Upper lobe of left lung (tissue), 6 donors: ENCODE data around the gene CYSTM1. TPM values are rescaled to one million over a fixed set of nuclear protein-coding genes. Genes with fewer than 3 reads are reported as not detected.
A peak's percentile ranks its signal among the peaks of the same experiment; 100 is the strongest.

ENCODE experiments used
- ATAC-seq, 2 donors: fragments of 200-7000 bp; cut with Tn5 transposase; one replicate each; pipeline ENCODE4 v1.9.1; 2022; ENCODE audit warnings: mild to moderate bottlenecking in 2 of 2, moderate library complexity in 2 of 2; ENCODE audit not compliant: low FRiP score in 2 of 2
- DNase-seq, 2 donors: peaks; one replicate each; pipeline ENCODE4 v3.0.0-alpha.2; 2019 to 2020
- H3K27ac ChIP-seq, 4 donors: fragments of 200-600 bp; sonication (generic); one replicate each; pipeline ENCODE4 v1.5.1; 2016 to 2019
- H3K27me3 ChIP-seq, 4 donors: fragments of 200-600 bp; sonication (generic); one replicate each; pipeline ENCODE4 v1.5.1; 2017 to 2019
- H3K36me3 ChIP-seq, 4 donors: fragments of 200-600 bp; sonication (generic); one replicate each; pipeline ENCODE4 v1.5.1; 2016 to 2019
- H3K4me1 ChIP-seq, 4 donors: fragments of 200-600 bp; sonication (generic); one replicate each; pipeline ENCODE4 v1.5.1; 2018 to 2019
- H3K4me3 ChIP-seq, 4 donors: fragments of 200-600 bp; sonication (generic); one replicate each; pipeline ENCODE4 v1.5.1; 2017 to 2019; ENCODE audit warnings: mild to moderate bottlenecking in 2 of 4, moderate library complexity in 1 of 4
- H3K9me3 ChIP-seq, 4 donors: fragments of 200-600 bp; sonication (generic); one replicate each; pipeline ENCODE4 v1.5.1; 2018 to 2019
- EP300 ChIP-seq, 4 donors: sonication (generic); formaldehyde crosslinking; IDR thresholded peaks; one replicate each; pipeline ENCODE4 v1.5.1; 2017; ENCODE audit warnings: antibody characterized with exemption in 4 of 4, control low read depth in 2 of 4
- POLR2A ChIP-seq, 4 donors: fragments of 450-650 bp; IDR thresholded peaks; one replicate each; pipeline ENCODE4 v1.5.1; 2016 to 2017; ENCODE audit warnings: antibody characterized with exemption in 4 of 4, mild to moderate bottlenecking in 2 of 4
- POLR2AphosphoS5 ChIP-seq, 2 donors: sonication (generic); formaldehyde crosslinking; IDR thresholded peaks; one replicate each; pipeline ENCODE4 v1.5.1; 2017; ENCODE audit warnings: antibody characterized with exemption in 2 of 2
- WGBS, 2 donors: methylation state at CpG; one replicate each; pipeline ENCODE4 v1.1.5; 2017 to 2018; 5-methylcytosine and 5-hydroxymethylcytosine counted together
- total RNA-seq, 6 donors: library from RNA; depleted of rRNA in 4 of 6; stranded (reverse); fragments of >200 nt in 4 of 6; gene quantifications; one replicate each; pipeline versions ENCODE4 v1.1.0 to v1.2.1, GENCODE V29; 2016 to 2021
- TF ChIP-seq, protein P1 (sequence below), 6 experiments: fragments of 450-650 bp in 4 of 6; fragments of 200-600 bp in 2 of 6; sonication (generic) in 2 of 6; IDR thresholded peaks; one replicate each; pipeline ENCODE4 v1.5.1; 2016 to 2019; ENCODE audit warnings: antibody characterized with exemption in 6 of 6
- donor health status: DM: no; HTN: no; CAD: no; lungs with moderate emphysema.
- donor health status: DM: no; HTN: yes; CAD: no; lungs with severe emphysema.

CYSTM1 gene
- total RNA-seq, 6 donors from 2014 or later: 24.1 to 139 (median 91.9) TPM

DNA sequence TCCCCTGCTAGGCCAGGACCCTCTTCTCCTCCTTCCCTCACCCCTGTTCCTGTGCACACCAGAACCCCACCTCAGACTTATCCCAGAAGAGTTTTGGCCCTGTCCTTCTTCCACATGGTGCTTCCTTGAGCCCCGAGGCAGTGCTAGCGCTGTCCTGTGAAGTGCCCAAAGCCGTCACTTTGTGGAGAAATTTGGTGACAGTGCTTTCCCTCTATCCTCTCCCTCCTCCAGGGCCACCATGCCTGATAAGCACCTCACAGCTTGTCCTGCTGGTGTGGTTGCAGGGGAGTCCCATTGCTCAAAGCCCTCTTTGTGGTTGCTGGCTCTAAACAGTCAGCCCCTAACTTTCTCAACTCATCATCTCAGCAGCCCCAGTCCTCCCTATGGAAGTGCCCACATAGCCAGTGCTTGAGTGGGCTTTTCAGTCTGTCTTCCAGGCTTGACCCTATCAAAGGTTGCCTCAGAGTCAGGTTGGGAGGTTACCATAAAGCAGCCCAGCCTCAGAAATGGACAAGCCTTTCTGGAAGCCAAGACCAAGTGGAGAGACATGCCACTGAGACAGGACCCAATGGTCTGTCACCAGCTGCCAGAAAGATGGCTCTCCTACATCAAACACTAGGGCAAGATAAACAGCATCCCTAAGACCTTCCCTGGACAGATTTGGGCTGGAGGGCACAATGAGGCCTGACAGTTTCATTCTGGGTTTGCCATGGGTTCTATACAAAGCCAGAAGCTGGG lies 31.3 kb upstream of the CYSTM1 start:
- TF ChIP-seq POLR2AphosphoS5 (IDR thresholded peaks at IDR 0.05) (no peak), POLR2A (IDR thresholded peaks at IDR 0.05) (no peak), EP300 (IDR thresholded peaks at IDR 0.05) (no peak)
- TF ChIP-seq, protein P1, sequence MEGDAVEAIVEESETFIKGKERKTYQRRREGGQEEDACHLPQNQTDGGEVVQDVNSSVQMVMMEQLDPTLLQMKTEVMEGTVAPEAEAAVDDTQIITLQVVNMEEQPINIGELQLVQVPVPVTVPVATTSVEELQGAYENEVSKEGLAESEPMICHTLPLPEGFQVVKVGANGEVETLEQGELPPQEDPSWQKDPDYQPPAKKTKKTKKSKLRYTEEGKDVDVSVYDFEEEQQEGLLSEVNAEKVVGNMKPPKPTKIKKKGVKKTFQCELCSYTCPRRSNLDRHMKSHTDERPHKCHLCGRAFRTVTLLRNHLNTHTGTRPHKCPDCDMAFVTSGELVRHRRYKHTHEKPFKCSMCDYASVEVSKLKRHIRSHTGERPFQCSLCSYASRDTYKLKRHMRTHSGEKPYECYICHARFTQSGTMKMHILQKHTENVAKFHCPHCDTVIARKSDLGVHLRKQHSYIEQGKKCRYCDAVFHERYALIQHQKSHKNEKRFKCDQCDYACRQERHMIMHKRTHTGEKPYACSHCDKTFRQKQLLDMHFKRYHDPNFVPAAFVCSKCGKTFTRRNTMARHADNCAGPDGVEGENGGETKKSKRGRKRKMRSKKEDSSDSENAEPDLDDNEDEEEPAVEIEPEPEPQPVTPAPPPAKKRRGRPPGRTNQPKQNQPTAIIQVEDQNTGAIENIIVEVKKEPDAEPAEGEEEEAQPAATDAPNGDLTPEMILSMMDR (IDR thresholded peaks at IDR 0.05): no peak
- ATAC-seq (no peak), DNase-seq (no peak)
- Histone ChIP-seq H3K4me1 (peaks cover 31 to 38% (median 35%) of the 10 kb centered on the region in 4 donors), H3K9me3 (no peaks in the 10 kb centered on the region), H3K4me3 (no peak overlapping the region), H3K27ac (no peak overlapping the region), H3K36me3 (no peaks in the 10 kb centered on the region), H3K27me3 (no peaks in the 10 kb centered on the region)
- 93 to 100% methylated on average over 3 of the region's 3 CpGs for WGBS, 2 donors

DNA sequence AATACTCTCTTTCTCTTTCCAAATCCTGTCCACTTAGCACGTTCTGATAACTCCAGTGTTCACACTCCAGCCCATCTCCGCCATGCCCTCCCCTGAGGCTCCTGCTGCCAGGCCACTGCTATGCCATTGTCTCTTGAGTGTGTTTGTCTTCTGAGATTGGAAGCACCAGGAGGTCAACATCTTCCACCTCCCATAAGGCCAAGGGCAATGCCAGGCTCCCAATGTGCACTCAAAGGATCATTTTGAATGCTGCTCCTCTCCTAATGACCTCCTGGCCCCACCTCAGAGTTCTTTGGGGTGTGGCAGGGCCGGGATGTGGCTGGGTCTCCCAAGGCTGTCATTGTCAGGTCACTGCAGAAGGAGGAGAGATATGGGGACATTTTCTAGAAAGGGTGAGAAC lies 29.7 kb upstream of the CYSTM1 start:
- 78 to 87% methylated on average over 3 of the region's 3 CpGs for WGBS, 2 donors
- H3K36me3 ChIP-seq: no peaks in the 10 kb centered on the region
- TF ChIP-seq POLR2A (IDR thresholded peaks at IDR 0.05) (no peak), EP300 (IDR thresholded peaks at IDR 0.05) (no peak)
- TF ChIP-seq, protein P1 (IDR thresholded peaks at IDR 0.05): no peak
- H3K27me3 ChIP-seq: no peaks in the 10 kb centered on the region
- peak overlapping the region in 2 of 4 donors; percentile 65 to 79 for H3K27ac ChIP-seq
- DNase-seq: no peak
- peak overlapping the region in 2 of 4 donors; percentile 41 to 43 for H3K4me3 ChIP-seq
- ATAC-seq: no peak
- H3K9me3 ChIP-seq: no peaks in the 10 kb centered on the region
- peaks cover 29 to 37% (median 34%) of the 10 kb centered on the region in 4 donors for H3K4me1 ChIP-seq

DNA sequence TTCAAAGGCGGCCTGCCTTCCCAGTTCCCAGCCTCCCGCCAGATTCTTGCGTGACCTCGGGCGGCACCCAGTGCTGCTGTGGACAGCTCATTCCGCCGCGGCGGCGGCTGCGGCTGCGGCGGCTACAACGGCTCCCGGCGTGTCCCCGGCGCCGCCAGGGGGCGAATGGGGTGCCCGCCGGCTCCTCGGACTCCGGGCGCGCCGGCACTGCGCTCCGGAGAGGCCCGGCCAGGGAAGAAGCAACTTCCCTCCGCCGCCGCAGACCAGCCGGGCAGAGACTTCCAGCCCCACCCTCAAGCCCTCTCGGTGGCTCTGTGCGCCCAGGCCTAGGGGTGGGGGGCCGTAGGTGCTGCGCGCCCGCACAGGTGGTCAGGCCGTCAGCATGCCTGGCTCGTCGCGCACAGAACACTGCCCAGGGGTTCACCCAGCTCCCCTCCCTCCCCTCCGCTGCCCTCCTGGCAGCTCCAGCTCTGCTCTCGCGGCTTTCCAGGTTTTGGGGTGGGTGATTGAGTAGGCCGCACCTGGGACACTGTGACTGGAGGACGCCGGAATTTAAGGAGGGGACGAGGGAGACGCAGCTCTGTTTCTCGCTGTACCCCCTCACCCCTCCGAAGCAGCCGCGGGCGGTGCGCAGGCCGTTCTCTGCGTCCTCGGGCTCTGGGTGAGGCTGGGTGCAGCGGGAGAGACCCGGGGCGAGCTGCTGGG lies 29.0 kb upstream of the CYSTM1 start:
- DNase-seq (peak; percentile 75 to 96), ATAC-seq (peak; percentile 85 to 95)
- no peak for TF ChIP-seq POLR2A (IDR thresholded peaks at IDR 0.05)
- no peak for TF ChIP-seq POLR2AphosphoS5 (IDR thresholded peaks at IDR 0.05)
- TF ChIP-seq EP300 (IDR thresholded peaks at IDR 0.05): no peak
- TF ChIP-seq, protein P1 (IDR thresholded peaks at IDR 0.05): peak; percentile 71 to 95 (median 87)
- Histone ChIP-seq H3K27ac (peak overlapping the region; percentile 2 to 79 (median 58)), H3K4me3 (peak overlapping the region in 3 of 4 donors; percentile 22 to 43 (median 41)), H3K27me3 (no peaks in the 10 kb centered on the region), H3K36me3 (no peaks in the 10 kb centered on the region), H3K9me3 (no peaks in the 10 kb centered on the region), H3K4me1 (peaks cover 22 to 30% (median 28%) of the 10 kb centered on the region in 4 donors)
- 0 to 30% methylated on average over 4 to 32 of the region's 64 CpGs for WGBS, 2 donors

DNA sequence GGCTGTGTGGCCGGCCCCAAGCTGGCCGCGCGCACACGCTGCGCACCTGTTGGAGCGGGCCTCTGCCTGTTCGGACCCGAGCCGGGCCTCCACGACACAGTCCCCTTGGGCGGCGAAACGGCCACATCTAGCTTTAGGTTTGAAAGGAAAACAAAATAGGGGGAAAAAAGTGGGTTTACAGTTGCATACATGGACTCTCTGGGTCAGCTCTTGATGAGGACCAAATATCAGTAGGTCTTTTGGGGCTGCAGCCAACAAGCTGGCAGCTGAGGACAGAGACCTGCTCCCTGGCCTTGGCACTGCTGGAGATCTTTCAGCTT lies 28.5 kb upstream of the CYSTM1 start:
- WGBS, 2 donors: 55 to 63% methylated on average over 14 of the region's 14 CpGs
- H3K27ac ChIP-seq: peak overlapping the region in 3 of 4 donors; percentile 2 to 79 (median 65)
- H3K4me3 ChIP-seq: peak overlapping the region in 2 of 4 donors; percentile 41 to 43
- H3K4me1 ChIP-seq: peaks cover 21 to 29% (median 27%) of the 10 kb centered on the region in 4 donors
- no peak for TF ChIP-seq POLR2AphosphoS5 (IDR thresholded peaks at IDR 0.05)
- TF ChIP-seq, protein P1 (IDR thresholded peaks at IDR 0.05): no peak
- no peak for TF ChIP-seq EP300 (IDR thresholded peaks at IDR 0.05)
- no peak for TF ChIP-seq POLR2A (IDR thresholded peaks at IDR 0.05)
- H3K9me3 ChIP-seq: no peaks in the 10 kb centered on the region
- H3K36me3 ChIP-seq: no peaks in the 10 kb centered on the region
- ATAC-seq (no peak), DNase-seq (no peak)
- H3K27me3 ChIP-seq: no peaks in the 10 kb centered on the region
